HUES6 (cell line): ENCODE data around the gene SPATA2L.
A peak's percentile ranks its signal among the peaks of the same experiment; 100 is the strongest.

Experiments
- H3K27ac ChIP-seq: 2 replicates; pipeline ENCODE4 v1.7.0; 2013; ENCODE audit warnings: low read depth, mild to moderate bottlenecking, low read length, inconsistent platforms
- H3K27me3 ChIP-seq: 2 replicates; pipeline ENCODE4 v1.6.1; 2013; ENCODE audit warnings: low read length; ENCODE audit not compliant: control insufficient read depth, insufficient read depth
- H3K36me3 ChIP-seq: 2 replicates; pipeline ENCODE4 v1.6.1; 2013; ENCODE audit warnings: low read length; ENCODE audit not compliant: control insufficient read depth, insufficient read depth
- H3K4me1 ChIP-seq: 2 replicates; pipeline ENCODE4 v1.6.1; 2013; ENCODE audit warnings: low read length; ENCODE audit not compliant: control insufficient read depth, insufficient read depth
- H3K4me3 ChIP-seq: 2 replicates; pipeline ENCODE4 v1.5.1; 2013; ENCODE audit warnings: low read depth, low read length
- H3K9ac ChIP-seq: one replicate; pipeline ENCODE4 v1.6.1; 2013; ENCODE audit warnings: mild to moderate bottlenecking, low read length
- H3K9me3 ChIP-seq: 2 replicates; pipeline ENCODE4 v1.6.1; 2013; ENCODE audit warnings: low read depth, low read length; ENCODE audit not compliant: control insufficient read depth, insufficient read depth

Gene SPATA2L, protein sequence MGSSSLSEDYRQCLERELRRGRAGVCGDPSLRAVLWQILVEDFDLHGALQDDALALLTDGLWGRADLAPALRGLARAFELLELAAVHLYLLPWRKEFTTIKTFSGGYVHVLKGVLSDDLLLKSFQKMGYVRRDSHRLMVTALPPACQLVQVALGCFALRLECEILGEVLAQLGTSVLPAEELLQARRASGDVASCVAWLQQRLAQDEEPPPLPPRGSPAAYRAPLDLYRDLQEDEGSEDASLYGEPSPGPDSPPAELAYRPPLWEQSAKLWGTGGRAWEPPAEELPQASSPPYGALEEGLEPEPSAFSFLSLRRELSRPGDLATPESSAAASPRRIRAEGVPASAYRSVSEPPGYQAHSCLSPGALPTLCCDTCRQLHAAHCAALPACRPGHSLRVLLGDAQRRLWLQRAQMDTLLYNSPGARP

DNA sequence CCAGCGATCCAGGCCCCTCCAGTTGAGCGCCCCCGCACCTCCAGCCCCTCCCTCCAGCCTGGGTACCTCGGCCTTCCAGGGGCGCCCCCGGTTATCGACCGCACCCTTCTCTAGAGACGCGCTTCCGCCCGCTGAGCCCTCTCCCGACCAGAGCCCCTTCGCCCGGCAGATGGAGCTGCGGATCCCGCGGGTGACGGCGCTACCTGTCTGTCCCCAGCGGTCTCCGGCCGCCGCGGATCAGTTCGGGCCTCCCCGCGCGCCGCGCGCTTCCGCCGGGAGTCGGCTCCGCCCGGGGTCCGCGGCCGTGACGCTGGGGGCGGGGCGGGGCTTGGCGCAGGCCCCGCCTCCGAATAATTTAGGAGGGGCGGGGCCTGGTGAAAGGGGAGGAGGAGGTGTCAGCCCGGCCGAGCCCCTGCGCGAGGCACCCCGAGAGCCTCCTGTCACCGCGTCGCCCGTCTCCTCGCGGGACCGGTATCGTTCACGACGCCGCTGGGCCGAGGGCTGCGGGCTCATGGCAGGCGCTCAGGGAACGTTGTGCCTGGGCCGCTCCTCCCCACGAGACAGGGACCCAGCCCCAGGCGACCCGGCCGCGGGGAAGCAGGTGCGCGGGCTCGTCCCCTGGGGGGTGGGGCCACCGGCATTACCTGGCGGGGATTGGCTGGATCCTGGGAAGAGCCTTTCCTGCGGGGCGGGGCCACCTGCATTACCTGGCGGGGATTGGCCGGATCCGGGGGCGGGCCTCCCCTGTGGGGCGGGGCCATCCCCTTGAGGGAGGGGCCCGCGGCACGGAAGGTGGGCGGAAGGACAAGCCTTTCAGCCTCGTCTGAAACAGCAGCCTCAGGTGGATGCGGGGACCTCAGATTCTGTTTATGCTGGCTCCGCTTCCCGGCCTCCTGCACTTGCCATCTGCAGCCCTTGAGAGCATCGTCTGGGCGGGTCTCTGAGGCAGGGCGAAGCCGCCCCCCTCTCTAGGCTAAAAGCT, at the start of gene SPATA2L:
Gene SPATA2L, minus strand, starts transcription at position 281 of the 982 bp plus-strand sequence. CDS start 473 bp downstream, outside the sequence.
- H3K27ac ChIP-seq: peak within 1 kb of the TSS; percentile 41; the same call in 1 of the 2 replicates
- peak within 1 kb of the TSS; percentile 73 for H3K9ac ChIP-seq

DNA sequence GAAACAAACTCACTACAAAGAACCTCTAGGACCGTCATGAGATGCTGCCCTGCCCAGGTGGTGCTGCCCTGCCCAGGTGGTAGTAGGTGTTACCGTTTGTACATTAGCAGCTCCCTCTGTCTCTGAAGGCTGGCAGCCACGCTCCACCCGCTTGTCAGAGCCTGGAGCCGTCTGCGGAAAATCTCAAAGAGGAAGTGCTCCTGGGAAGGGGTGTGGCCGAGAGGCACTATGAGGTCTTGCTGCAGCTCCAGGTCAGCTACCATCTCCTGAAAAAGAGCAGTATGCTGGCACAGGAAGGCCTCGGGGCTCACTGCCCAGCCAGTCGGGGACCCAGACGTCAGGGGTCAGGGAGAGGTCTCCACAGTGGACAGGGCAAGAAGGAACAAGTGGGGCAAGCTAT, 48.1 kb upstream of the SPATA2L start:
- Histone ChIP-seq H3K4me3 (no peak overlapping the region), H3K36me3 (peaks cover 82% of the 10 kb centered on the region), H3K27ac (no peak overlapping the region), H3K4me1 (no peaks in the 10 kb centered on the region), H3K9ac (no peak overlapping the region), H3K27me3 (no peaks in the 10 kb centered on the region), H3K9me3 (no peaks in the 10 kb centered on the region)

More for the DNA sequence above, at the start of gene SPATA2L:
- Histone ChIP-seq H3K36me3 (peaks cover 14% of the 10 kb centered on the region), H3K4me1 (peaks cover 8% of the 10 kb centered on the region), H3K27me3 (peaks cover 8% of the 10 kb centered on the region), H3K9me3 (no peaks in the 10 kb centered on the region), H3K4me3 (peak within 1 kb of the TSS; percentile 96)

DNA sequence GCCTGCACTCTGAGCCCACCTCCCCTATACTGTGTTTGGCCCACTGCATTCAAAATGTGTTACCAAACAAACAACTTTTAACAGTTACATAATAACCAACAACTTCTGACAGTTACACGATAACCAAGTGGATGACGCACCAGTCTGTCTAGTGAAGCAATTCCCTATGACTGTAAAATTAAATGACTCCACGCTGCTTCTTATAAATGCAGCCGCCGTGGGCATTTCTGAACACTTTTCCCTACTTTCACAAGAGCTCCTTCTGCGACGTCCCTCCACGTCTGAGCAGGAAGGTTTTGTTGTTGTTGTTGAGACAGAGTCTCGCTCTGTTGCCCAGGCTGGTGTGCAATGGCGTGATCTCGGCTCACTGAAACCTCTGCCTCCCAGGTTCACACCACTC, 47.4 kb upstream of the SPATA2L start:
- Histone ChIP-seq H3K27me3 (no peaks in the 10 kb centered on the region), H3K9ac (no peak overlapping the region)

DNA sequence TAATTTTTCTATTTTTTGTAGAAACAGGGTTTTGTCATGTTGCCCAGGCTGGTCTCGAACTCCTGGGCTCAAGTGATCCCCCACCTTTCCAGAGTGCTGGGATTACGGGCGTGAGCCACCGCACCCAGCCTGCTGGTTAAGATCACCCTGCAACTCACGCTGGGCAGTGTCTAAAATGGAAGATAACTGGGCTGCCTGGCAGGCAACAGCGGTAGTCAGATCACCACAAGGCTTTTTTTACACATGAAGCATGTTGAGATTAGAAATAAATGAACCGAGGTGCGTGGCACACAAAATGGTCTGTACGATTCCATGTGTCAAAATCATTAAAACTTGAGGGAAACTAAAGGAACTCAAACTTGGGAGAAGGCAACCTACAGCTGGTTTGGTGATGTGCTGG, 46.6 kb upstream of the SPATA2L start:
- Histone ChIP-seq H3K9ac (no peak overlapping the region), H3K4me3 (no peak overlapping the region), H3K4me1 (no peaks in the 10 kb centered on the region), H3K9me3 (no peaks in the 10 kb centered on the region), H3K27me3 (no peaks in the 10 kb centered on the region), H3K27ac (no peak overlapping the region), H3K36me3 (peaks cover 90% of the 10 kb centered on the region)

More for the DNA sequence above, 47.4 kb upstream of the SPATA2L start:
- Histone ChIP-seq H3K9me3 (no peaks in the 10 kb centered on the region), H3K27ac (no peak overlapping the region), H3K36me3 (peaks cover 87% of the 10 kb centered on the region), H3K4me3 (no peak overlapping the region), H3K4me1 (no peaks in the 10 kb centered on the region)

DNA sequence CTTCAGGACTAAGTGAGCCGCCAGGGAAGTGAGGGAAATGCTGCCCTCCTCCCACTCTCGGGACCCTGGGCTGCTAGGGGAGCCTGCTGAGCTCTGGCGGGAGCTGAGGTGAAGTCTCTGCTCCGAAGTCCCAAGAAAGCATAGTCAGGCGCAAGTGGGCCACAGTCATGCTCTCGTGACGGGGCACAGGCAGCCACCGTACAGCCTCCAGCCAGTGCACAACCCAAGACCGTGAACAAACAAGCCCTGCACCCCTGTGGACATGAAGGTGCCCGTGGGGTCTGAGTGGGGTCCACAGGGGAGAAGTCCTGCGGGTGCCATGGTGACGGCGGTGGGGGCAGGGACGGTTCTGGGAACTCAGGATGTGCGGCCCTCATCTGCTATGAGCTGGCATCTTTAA, 44.5 kb upstream of the SPATA2L start:
- Histone ChIP-seq H3K36me3 (peaks cover 94% of the 10 kb centered on the region), H3K27me3 (no peaks in the 10 kb centered on the region), H3K9ac (no peak overlapping the region), H3K27ac (no peak overlapping the region), H3K4me3 (no peak overlapping the region), H3K4me1 (no peaks in the 10 kb centered on the region), H3K9me3 (no peaks in the 10 kb centered on the region)

DNA sequence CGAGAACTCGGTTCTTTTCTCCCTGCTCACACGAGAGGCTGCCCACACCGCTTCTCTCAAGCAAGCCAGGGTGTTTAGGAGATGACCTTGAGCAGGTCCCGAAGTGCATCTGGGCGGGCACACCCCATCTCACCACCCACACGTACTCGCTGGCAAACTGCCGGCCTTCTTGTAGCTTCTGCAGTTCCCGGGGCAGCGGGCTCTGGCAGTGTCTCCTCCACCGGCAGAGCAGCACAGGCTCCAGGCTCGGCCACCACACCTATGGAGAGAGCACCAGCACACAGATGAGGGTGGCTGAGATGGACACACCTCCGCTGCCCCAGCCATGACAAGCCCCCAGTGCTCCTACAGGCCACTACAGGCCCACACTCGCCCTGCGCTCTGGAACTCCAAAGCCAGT, 43.3 kb upstream of the SPATA2L start:
- H3K4me1 ChIP-seq: no peaks in the 10 kb centered on the region
- H3K27ac ChIP-seq: no peak overlapping the region
- H3K36me3 ChIP-seq: peaks cover 94% of the 10 kb centered on the region
- no peaks in the 10 kb centered on the region for H3K9me3 ChIP-seq
- no peaks in the 10 kb centered on the region for H3K27me3 ChIP-seq
- no peak overlapping the region for H3K9ac ChIP-seq
- no peak overlapping the region for H3K4me3 ChIP-seq

DNA sequence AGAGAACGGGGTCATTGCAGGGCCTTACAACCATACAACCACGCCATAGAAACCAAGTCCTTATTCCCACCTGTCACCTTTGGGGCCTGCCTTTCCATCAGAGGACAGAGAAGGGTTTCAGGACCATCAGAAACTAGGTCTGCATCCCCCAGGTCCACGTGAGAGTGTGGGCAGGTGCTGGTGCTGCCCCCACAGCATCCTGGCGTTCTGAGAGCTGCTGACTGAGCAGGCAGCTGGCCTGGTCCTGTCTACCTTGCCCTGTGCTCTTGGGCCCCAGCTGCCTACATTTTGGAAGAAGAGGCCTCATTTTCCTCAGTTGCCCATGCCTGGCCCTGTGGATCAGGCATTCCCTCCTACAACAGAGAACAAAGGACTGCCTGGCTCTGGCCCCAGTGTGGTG, 41.4 kb upstream of the SPATA2L start:
- no peaks in the 10 kb centered on the region for H3K4me1 ChIP-seq
- H3K27me3 ChIP-seq: no peaks in the 10 kb centered on the region
- H3K36me3 ChIP-seq: peaks cover 94% of the 10 kb centered on the region
- H3K27ac ChIP-seq: no peak overlapping the region
- no peak overlapping the region for H3K9ac ChIP-seq
- no peak overlapping the region for H3K4me3 ChIP-seq
- H3K9me3 ChIP-seq: no peaks in the 10 kb centered on the region

DNA sequence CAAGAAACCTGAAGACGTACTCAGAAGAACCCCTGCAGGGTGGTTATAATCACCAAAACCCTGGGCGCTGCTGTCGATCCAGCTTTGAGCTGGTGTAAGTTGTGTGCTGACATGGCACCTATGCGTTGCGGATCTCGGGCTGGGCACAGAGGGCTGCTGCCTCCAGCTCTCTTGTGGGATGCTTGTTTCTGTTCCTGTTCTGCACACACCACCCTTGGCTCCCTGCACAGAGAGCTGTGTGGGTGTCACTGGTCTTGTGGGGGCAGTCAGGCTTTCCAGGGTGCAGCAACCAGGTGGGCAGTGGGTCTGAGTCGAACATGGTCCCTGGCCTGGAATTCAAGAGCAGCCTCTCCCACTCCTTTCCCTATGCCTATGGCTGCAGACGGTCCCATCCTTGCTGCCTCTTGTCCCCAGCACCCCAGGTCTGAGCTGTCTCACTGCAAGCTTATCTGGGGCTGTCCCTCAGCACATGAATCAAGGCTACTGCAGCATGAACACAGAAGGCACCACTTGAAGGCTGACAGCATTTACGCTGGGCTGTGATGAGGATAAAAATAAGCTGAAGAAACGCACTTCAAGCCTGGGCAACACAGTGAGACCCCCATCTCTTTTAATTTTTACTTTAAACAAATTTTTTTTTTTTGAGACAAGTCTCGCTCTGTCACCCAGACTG, 40.0 kb upstream of the SPATA2L start:
- no peaks in the 10 kb centered on the region for H3K9me3 ChIP-seq
- H3K36me3 ChIP-seq: peaks cover 94% of the 10 kb centered on the region
- H3K4me1 ChIP-seq: no peaks in the 10 kb centered on the region
- H3K27ac ChIP-seq: no peak overlapping the region
- H3K27me3 ChIP-seq: no peaks in the 10 kb centered on the region
- H3K9ac ChIP-seq: no peak overlapping the region
- H3K4me3 ChIP-seq: no peak overlapping the region

DNA sequence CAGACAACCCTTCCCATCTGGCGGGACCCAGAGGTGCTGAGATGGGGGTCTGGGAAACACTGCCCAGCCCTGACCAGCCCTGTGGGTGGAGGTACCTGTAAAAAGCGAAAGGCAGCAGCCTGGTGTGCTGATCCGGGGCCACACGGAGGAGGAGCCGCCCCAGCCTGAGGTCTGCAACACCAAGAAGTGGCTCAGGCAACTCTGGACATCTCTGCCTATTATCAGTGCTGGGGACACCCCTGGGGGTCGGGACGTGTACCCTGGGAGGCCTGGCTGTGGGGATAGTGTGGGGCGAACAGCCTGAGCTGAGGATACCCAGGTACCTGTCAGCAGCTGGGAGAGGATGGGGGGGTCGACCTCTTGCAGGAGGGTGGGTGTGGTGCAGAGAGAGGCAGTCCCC, 37.9 kb upstream of the SPATA2L start:
- H3K36me3 ChIP-seq: peaks cover 96% of the 10 kb centered on the region
- H3K27me3 ChIP-seq: no peaks in the 10 kb centered on the region
- no peaks in the 10 kb centered on the region for H3K9me3 ChIP-seq
- no peak overlapping the region for H3K4me3 ChIP-seq
- H3K4me1 ChIP-seq: no peaks in the 10 kb centered on the region
- H3K27ac ChIP-seq: no peak overlapping the region
- no peak overlapping the region for H3K9ac ChIP-seq

DNA sequence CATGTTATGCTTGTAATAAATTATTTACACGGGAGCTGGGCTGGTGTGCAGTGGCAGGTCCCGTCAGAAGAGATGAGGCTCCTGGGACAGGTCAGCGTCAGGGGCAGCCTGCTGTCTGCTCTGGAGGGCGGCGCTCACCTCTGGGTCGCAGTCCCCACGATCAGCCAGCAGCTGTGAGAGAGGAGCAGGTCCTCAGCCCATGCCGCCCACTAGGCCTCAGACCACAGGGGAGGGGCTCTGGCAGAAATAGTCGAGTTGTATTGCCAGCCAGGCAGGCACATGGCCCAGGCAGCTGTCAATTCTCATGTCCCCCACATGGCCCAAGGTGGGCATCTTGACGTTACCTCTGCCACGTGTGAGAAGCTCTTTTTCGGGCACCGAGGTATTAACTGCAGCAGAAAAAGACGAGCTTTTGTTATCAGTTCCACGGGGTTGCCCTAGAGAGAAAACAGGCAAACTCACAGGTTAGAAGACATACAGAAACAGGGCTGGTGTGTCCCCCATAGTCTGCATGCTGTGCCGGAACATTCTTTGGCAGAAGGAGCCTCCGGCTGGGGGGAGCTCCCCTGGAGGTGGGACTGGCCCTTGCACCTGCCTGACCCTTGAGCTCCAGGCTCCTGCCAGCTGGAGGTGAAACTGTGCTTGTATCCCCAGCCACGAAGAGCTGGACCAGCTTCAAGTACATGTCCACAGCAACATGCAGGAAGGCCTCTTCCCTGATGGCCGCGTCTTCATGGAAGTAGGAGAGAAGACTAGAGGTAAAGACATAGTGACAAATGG, 37.2 kb upstream of the SPATA2L start:
- Histone ChIP-seq H3K27ac (no peak overlapping the region), H3K9ac (no peak overlapping the region), H3K27me3 (no peaks in the 10 kb centered on the region), H3K36me3 (peaks cover 94% of the 10 kb centered on the region), H3K4me3 (no peak overlapping the region), H3K9me3 (no peaks in the 10 kb centered on the region), H3K4me1 (no peaks in the 10 kb centered on the region)
